ENCODE data around the gene ZNF189.
"Not testable (repeated sequence)": the region's sequence is repeated elsewhere in the genome, so short reads cannot be mapped to it uniquely, and the experiment has no call there.

GRCh38 chr9:101384873-101385536 lies 13.6 kb upstream of the ZNF189 start, which contains the start of gene BAAT:
- TF ChIP-seq POLR2AphosphoS5 (IDR thresholded peaks at IDR 0.05; ENCODE audit: low read depth, low read length); TAF1 (IDR thresholded peaks at IDR 0.05; ENCODE audit: low read depth, low read length); POLR2A (IDR thresholded peaks at IDR 0.05; ENCODE audit: low read depth, low read length); PAX5 (IDR thresholded peaks at IDR 0.05; ENCODE audit: insufficient read depth, low read length, severe bottlenecking); SPI1 (IDR thresholded peaks at IDR 0.05; ENCODE audit: low read depth, low read length): not testable (repeated sequence)

Data from GM12891 (cell line).